ENCODE data around the gene KCTD16.

Gene KCTD16

GRCh38 chr5:144315026-144315425 is 144.4 kb downstream of the KCTD16 start:
- no peak for DNase-seq (ENCODE audit: extremely low read depth, low read depth)
- H3K4me3 ChIP-seq (replicated peaks; ENCODE audit: low read depth, low read length): no peak overlapping the region
- no peak for TF ChIP-seq CTCF (IDR thresholded peaks at IDR 0.05; ENCODE audit: low read depth, low read length, missing control alignments)

GRCh38 chr5:144315994-144316634 is 145.4 kb downstream of the KCTD16 start:
- no peak for DNase-seq (ENCODE audit: extremely low read depth, low read depth)
- no peak overlapping the region for H3K4me3 ChIP-seq (replicated peaks; ENCODE audit: low read depth, low read length)
- TF ChIP-seq CTCF (IDR thresholded peaks at IDR 0.05; ENCODE audit: low read depth, low read length, missing control alignments): no peak

GRCh38 chr5:144318011-144318410 is 147.3 kb downstream of the KCTD16 start:
- no peak for DNase-seq (ENCODE audit: extremely low read depth, low read depth)
- TF ChIP-seq CTCF (IDR thresholded peaks at IDR 0.05; ENCODE audit: low read depth, low read length, missing control alignments): no peak
- no peak overlapping the region for H3K4me3 ChIP-seq (replicated peaks; ENCODE audit: low read depth, low read length)

GRCh38 chr5:144318460-144318859 is 147.8 kb downstream of the KCTD16 start:
- no peak for TF ChIP-seq CTCF (IDR thresholded peaks at IDR 0.05; ENCODE audit: low read depth, low read length, missing control alignments)
- DNase-seq (ENCODE audit: extremely low read depth, low read depth): no peak
- H3K4me3 ChIP-seq (replicated peaks; ENCODE audit: low read depth, low read length): no peak overlapping the region

- no peak for DNase-seq (ENCODE audit: extremely low read depth, low read depth)
These were observed 152.5 kb downstream of the KCTD16 start for GRCh38 chr5:144323181-144323580.

GRCh38 chr5:144325532-144325931 is 154.9 kb downstream of the KCTD16 start:
- H3K4me3 ChIP-seq (replicated peaks; ENCODE audit: low read depth, low read length): no peak overlapping the region
- DNase-seq (ENCODE audit: extremely low read depth, low read depth): no peak
- no peak for TF ChIP-seq CTCF (IDR thresholded peaks at IDR 0.05; ENCODE audit: low read depth, low read length, missing control alignments)

More at GRCh38 chr5:144323181-144323580, 152.5 kb downstream of the KCTD16 start:
- H3K4me3 ChIP-seq (replicated peaks; ENCODE audit: low read depth, low read length): no peak overlapping the region
- no peak for TF ChIP-seq CTCF (IDR thresholded peaks at IDR 0.05; ENCODE audit: low read depth, low read length, missing control alignments)

GRCh38 chr5:144328494-144328893 is 157.8 kb downstream of the KCTD16 start:
- H3K4me3 ChIP-seq (replicated peaks; ENCODE audit: low read depth, low read length): no peak overlapping the region
- TF ChIP-seq CTCF (IDR thresholded peaks at IDR 0.05; ENCODE audit: low read depth, low read length, missing control alignments): no peak
- DNase-seq (ENCODE audit: extremely low read depth, low read depth): no peak
